Lung (tissue), 12 donors: Measurements from ENCODE around the gene DUSP28. TPM values are rescaled to one million over a fixed set of nuclear protein-coding genes. Genes with fewer than 3 reads are reported as not detected.

Experiments used
- ATAC-seq: fragments of 200-7000 bp; cut with Tn5 transposase; one replicate; pipeline ENCODE4 v1.9.1; 2020; ENCODE audit warnings: moderate number of reproducible peaks; ENCODE audit not compliant: insufficient read depth, low FRiP score
- DNase-seq, 3 donors: peaks; one replicate each; pipeline ENCODE4 v3.0.0-alpha.2; 2013 to 2017
- H3K27ac ChIP-seq, 2 donors: one replicate each; pipeline ENCODE4 v1.5.1; 2013; ENCODE audit warnings: mild to moderate bottlenecking in 2 of 2, moderate library complexity in 2 of 2, control low read depth in 1 of 2, inconsistent platforms in 1 of 2, low read depth in 1 of 2, low read length in 1 of 2
- H3K27me3 ChIP-seq, 3 donors: one replicate each; pipeline ENCODE4 v1.5.1; 2013; ENCODE audit warnings: low read length in 2 of 3; ENCODE audit not compliant: control insufficient read depth in 3 of 3, insufficient read depth in 3 of 3
- H3K36me3 ChIP-seq, 4 donors: one replicate each; pipeline ENCODE4 v1.5.1; 2013; ENCODE audit warnings: low read length in 4 of 4, mild to moderate bottlenecking in 1 of 4, moderate library complexity in 1 of 4; ENCODE audit not compliant: control insufficient read depth in 4 of 4, insufficient read depth in 4 of 4
- H3K4me1 ChIP-seq, 5 donors: one replicate each; pipeline ENCODE4 v1.5.1; 2013; ENCODE audit warnings: low read length in 5 of 5, mild to moderate bottlenecking in 2 of 5, moderate library complexity in 1 of 5; ENCODE audit not compliant: control insufficient read depth in 5 of 5, insufficient read depth in 5 of 5
- H3K4me3 ChIP-seq: one replicate; pipeline ENCODE4 v1.5.1; 2013; ENCODE audit warnings: mild to moderate bottlenecking, control low read depth, moderate library complexity
- H3K9ac ChIP-seq, 2 donors: one replicate each; pipeline ENCODE4 v1.5.1; 2013; ENCODE audit warnings: low read length in 2 of 2, control low read depth in 1 of 2; ENCODE audit not compliant: insufficient read depth in 1 of 2
- H3K9me3 ChIP-seq, 4 donors: one replicate each; pipeline ENCODE4 v1.5.1; 2013; ENCODE audit warnings: low read length in 3 of 4, mild to moderate bottlenecking in 1 of 4, moderate library complexity in 1 of 4; ENCODE audit not compliant: control insufficient read depth in 4 of 4, insufficient read depth in 3 of 4
- CTCF ChIP-seq: IDR thresholded peaks from 2 replicates; pipeline ENCODE4 v1.5.1; 2012; ENCODE audit warnings: mild to moderate bottlenecking; ENCODE audit errors: control extremely low read depth, extremely low read depth
- WGBS, 2 donors: extraction: QIAGEN DNeasy Blood & Tissue Kit; methylation state at CpG; one replicate each; pipeline ENCODE4 v1.1.7; 2013; 5-methylcytosine and 5-hydroxymethylcytosine counted together
- polyA plus RNA-seq, 2 donors: library from polyadenylated mRNA; stranded (reverse); fragments of 200-250 nt; gene quantifications; one replicate each; pipeline ENCODE4 v1.2.1, GENCODE V29; 2013
- total RNA-seq, 2 donors: library from RNA; depleted of rRNA in 1 of 2; stranded (reverse); fragments of >200 nt in 1 of 2; gene quantifications; one replicate each; pipeline ENCODE4 v1.2.1, GENCODE V29; 2014 to 2021
- donor health status: control.
- donor health status: control.
- donor health status: Bipolar disorder and iron deficiency.
- donor health status: healthy.
- donor health status: DM: yes; HTN: yes; CAD: no.

Gene DUSP28
- total and polyA plus RNA-seq, 4 donors, result 2.8 to 7.7 (median 5.2) TPM

GRCh38 chr2:240601061-240601830 lies 41.1 kb downstream of the DUSP28 start:
- ATAC-seq (no peak), DNase-seq (no peak)
- no peak overlapping the region for H3K9ac ChIP-seq
- H3K4me1 ChIP-seq, result peaks cover 0 to 9% (median 5%) of the 10 kb centered on the region in 5 donors
- 84 to 94% methylated on average over 20 of the region's 20 CpGs for WGBS, 2 donors
- H3K36me3 ChIP-seq, result peaks cover 0 to 30% (median 0%) of the 10 kb centered on the region in 4 donors
- H3K27me3 ChIP-seq, result no peaks in the 10 kb centered on the region
- H3K27ac ChIP-seq, result no peak overlapping the region
- no peak for TF ChIP-seq CTCF
- no peaks in the 10 kb centered on the region for H3K9me3 ChIP-seq
- H3K4me3 ChIP-seq, result no peak overlapping the region

GRCh38 chr2:240601831-240602160 lies 41.6 kb downstream of the DUSP28 start:
- DNase-seq, result no peak
- H3K36me3 ChIP-seq, result peaks cover 0 to 26% (median 0%) of the 10 kb centered on the region in 4 donors

GRCh38 chr2:240602266-240603050 lies 42.3 kb downstream of the DUSP28 start:
- no peak for DNase-seq

More at GRCh38 chr2:240601831-240602160, 41.6 kb downstream of the DUSP28 start:
- Histone ChIP-seq H3K27ac (no peak overlapping the region), H3K4me1 (peaks cover 0 to 9% (median 5%) of the 10 kb centered on the region in 5 donors), H3K27me3 (no peaks in the 10 kb centered on the region), H3K4me3 (no peak overlapping the region), H3K9me3 (no peaks in the 10 kb centered on the region), H3K9ac (no peak overlapping the region)
- TF ChIP-seq CTCF, result no peak
- ATAC-seq, result no peak
- WGBS, 2 donors, result 95 to 96% methylated on average over 11 of the region's 11 CpGs

More at GRCh38 chr2:240602266-240603050, 42.3 kb downstream of the DUSP28 start:
- H3K9ac ChIP-seq, result no peak overlapping the region
- WGBS, 2 donors, result 91 to 93% methylated on average over 30 to 32 of the region's 32 CpGs
- H3K27ac ChIP-seq, result no peak overlapping the region
- H3K9me3 ChIP-seq, result no peaks in the 10 kb centered on the region
- peaks cover 0 to 9% (median 5%) of the 10 kb centered on the region in 5 donors for H3K4me1 ChIP-seq
- no peak for ATAC-seq
- H3K27me3 ChIP-seq, result no peaks in the 10 kb centered on the region
- peaks cover 0 to 22% (median 0%) of the 10 kb centered on the region in 4 donors for H3K36me3 ChIP-seq
- H3K4me3 ChIP-seq, result no peak overlapping the region
- no peak for TF ChIP-seq CTCF
